Mesendoderm (in vitro differentiated cells): ENCODE data around the gene CAMSAP2.

Source experiments
- DNase-seq: peaks from one replicate; pipeline ENCODE4 v3.0.0; 2013
- H2AK5ac ChIP-seq: 2 replicates; pipeline ENCODE4 v1.6.1; 2013; ENCODE audit warnings: low read length, inconsistent platforms
- H2BK120ac ChIP-seq: 2 replicates; pipeline ENCODE4 v1.6.1; 2013; ENCODE audit warnings: low read depth, mild to moderate bottlenecking, low read length, moderate library complexity, mixed read lengths
- H2BK15ac ChIP-seq: replicated peaks from 2 replicates; pipeline ENCODE4 v1.6.1; 2013; ENCODE audit warnings: low read depth, mild to moderate bottlenecking, moderate library complexity
- H2BK5ac ChIP-seq: 2 replicates; pipeline ENCODE4 v1.6.1; 2013; ENCODE audit warnings: low read length, inconsistent platforms
- H3K18ac ChIP-seq: 2 replicates; pipeline ENCODE4 v1.6.1; 2013; ENCODE audit warnings: mild to moderate bottlenecking, low read length, mixed read lengths
- H3K23ac ChIP-seq: one replicate; pipeline ENCODE4 v1.6.1; 2013; ENCODE audit warnings: low read length
- H3K27ac ChIP-seq: 2 replicates; pipeline ENCODE4 v1.5.1; 2013; ENCODE audit warnings: low read depth, mild to moderate bottlenecking, inconsistent platforms, low read length, moderate library complexity
- H3K27me3 ChIP-seq: 2 replicates; pipeline ENCODE4 v1.6.1; 2013; ENCODE audit warnings: low read length, control low read depth, mild to moderate bottlenecking, inconsistent platforms; ENCODE audit not compliant: insufficient read depth, poor library complexity
- H3K36me3 ChIP-seq: 2 replicates; pipeline ENCODE4 v1.6.1; 2013; ENCODE audit warnings: low read length, inconsistent platforms; ENCODE audit not compliant: control insufficient read depth, insufficient read depth
- H3K4ac ChIP-seq: one replicate; pipeline ENCODE4 v1.6.1; 2013; ENCODE audit warnings: low read depth, mild to moderate bottlenecking, low read length, moderate library complexity
- H3K4me1 ChIP-seq: 2 replicates; pipeline ENCODE4 v1.6.1; 2013; ENCODE audit warnings: low read depth, low read length, inconsistent platforms; ENCODE audit not compliant: control insufficient read depth
- H3K4me2 ChIP-seq: 2 replicates; pipeline ENCODE4 v1.6.1; 2013; ENCODE audit warnings: low read length
- H3K4me3 ChIP-seq: 2 replicates; pipeline ENCODE4 v1.5.1; 2013; ENCODE audit warnings: mild to moderate bottlenecking, low read length
- H3K56ac ChIP-seq: one replicate; pipeline ENCODE4 v1.6.1; 2013; ENCODE audit warnings: low read length
- H3K79me1 ChIP-seq: 2 replicates; pipeline ENCODE4 v1.6.1; 2013; ENCODE audit warnings: low read length, inconsistent platforms
- H3K79me2 ChIP-seq: 2 replicates; pipeline ENCODE4 v1.6.1; 2013; ENCODE audit warnings: mild to moderate bottlenecking, low read length; ENCODE audit not compliant: control insufficient read depth, insufficient read depth
- H3K9ac ChIP-seq: 2 replicates; pipeline ENCODE4 v1.6.1; 2013; ENCODE audit warnings: low read length, inconsistent platforms
- H4K5ac ChIP-seq: one replicate; pipeline ENCODE4 v1.6.1; 2013; ENCODE audit warnings: low read length
- H4K8ac ChIP-seq: one replicate; pipeline ENCODE4 v1.6.1; 2013; ENCODE audit warnings: low read depth, mild to moderate bottlenecking, control low read depth, low read length, moderate library complexity
- WGBS: extraction: QIAGEN DNeasy Blood & Tissue Kit; methylation state at CpG from one replicate; pipeline ENCODE4 v1.1.7; 2013; ENCODE audit warnings: low lambda C conversion rate, missing lambda C conversion rate; ENCODE audit not compliant: insufficient coverage; ENCODE audit errors: extremely low coverage; 5-methylcytosine and 5-hydroxymethylcytosine counted together

Gene CAMSAP2

GRCh38 chr1:200889571-200889970 lies 150.9 kb downstream of the CAMSAP2 start:
- Histone ChIP-seq H2BK5ac (no peak overlapping the region), H3K4me3 (no peak overlapping the region), H3K79me2 (peaks cover 26% of the 10 kb centered on the region), H3K79me1 (peaks cover 5% of the 10 kb centered on the region), H3K56ac (no peak overlapping the region), H3K18ac (no peak overlapping the region), H2BK15ac (no peak overlapping the region), H3K4me2 (no peak overlapping the region), H3K23ac (no peak overlapping the region), H3K9ac (no peak overlapping the region), H3K36me3 (no peaks in the 10 kb centered on the region), H2AK5ac (no peak overlapping the region), H3K27ac (no peak overlapping the region), H3K27me3 (no peaks in the 10 kb centered on the region), H3K4ac (no peak overlapping the region), H2BK120ac (no peak overlapping the region), H3K4me1 (peaks cover 14% of the 10 kb centered on the region), H4K8ac (no peak overlapping the region), H4K5ac (no peak overlapping the region)
- DNase-seq = no peak
- WGBS = no CpG with 5 or more reads among the region's 2 CpGs

GRCh38 chr1:200890027-200890426 lies 151.3 kb downstream of the CAMSAP2 start:
- no peak overlapping the region for H3K4me2 ChIP-seq
- no peak overlapping the region for H2BK5ac ChIP-seq
- no peak overlapping the region for H2BK120ac ChIP-seq
- peaks cover 7% of the 10 kb centered on the region for H3K79me1 ChIP-seq
- H3K27me3 ChIP-seq = no peaks in the 10 kb centered on the region
- H3K4ac ChIP-seq = no peak overlapping the region
- no peak overlapping the region for H3K23ac ChIP-seq
- no peak overlapping the region for H3K18ac ChIP-seq
- H3K4me3 ChIP-seq = no peak overlapping the region
- no peak overlapping the region for H4K8ac ChIP-seq
- no peak overlapping the region for H4K5ac ChIP-seq
- no peak overlapping the region for H2AK5ac ChIP-seq
- H2BK15ac ChIP-seq = no peak overlapping the region
- H3K79me2 ChIP-seq = peaks cover 30% of the 10 kb centered on the region
- H3K56ac ChIP-seq = no peak overlapping the region
- peaks cover 16% of the 10 kb centered on the region for H3K4me1 ChIP-seq
- no CpG with 5 or more reads among the region's 15 CpGs for WGBS
- H3K9ac ChIP-seq = no peak overlapping the region
- H3K27ac ChIP-seq = no peak overlapping the region
- DNase-seq = no peak
- no peaks in the 10 kb centered on the region for H3K36me3 ChIP-seq

- DNase-seq = peak; percentile 97
- Histone ChIP-seq H3K79me1 (peaks cover 14% of the 10 kb centered on the region), H2BK120ac (peak overlapping the region; percentile 98), H3K4me2 (peak overlapping the region; percentile 78), H3K4me1 (peaks cover 23% of the 10 kb centered on the region), H3K27me3 (no peaks in the 10 kb centered on the region), H3K9ac (peak overlapping the region; percentile 98), H3K79me2 (peaks cover 41% of the 10 kb centered on the region), H2BK5ac (peak overlapping the region; percentile 96), H2AK5ac (peak overlapping the region; percentile 22), H4K8ac (peak overlapping the region; percentile 7), H3K27ac (peak overlapping the region; percentile 97), H4K5ac (no peak overlapping the region), H2BK15ac (no peak overlapping the region), H3K4me3 (peak overlapping the region; percentile 60), H3K56ac (peak overlapping the region; percentile 98), H3K18ac (peak overlapping the region; percentile 84), H3K23ac (no peak overlapping the region), H3K4ac (peak overlapping the region; percentile 85), H3K36me3 (no peaks in the 10 kb centered on the region)
- WGBS = no CpG with 5 or more reads among the region's 72 CpGs
Measured at GRCh38 chr1:200890818-200891773, 152.4 kb downstream of the CAMSAP2 start.

GRCh38 chr1:200891774-200892157 lies 153.1 kb downstream of the CAMSAP2 start:
- Histone ChIP-seq H3K9ac (peak overlapping the region; percentile 98), H3K27me3 (no peaks in the 10 kb centered on the region), H3K4me2 (peak overlapping the region; percentile 78), H2BK15ac (no peak overlapping the region), H3K4me3 (peak overlapping the region; percentile 60), H2AK5ac (peak overlapping the region; percentile 22), H2BK120ac (peak overlapping the region; percentile 49), H3K4ac (peak overlapping the region; percentile 85), H3K27ac (peak overlapping the region; percentile 97), H3K4me1 (peaks cover 26% of the 10 kb centered on the region), H3K56ac (peak overlapping the region; percentile 98), H3K36me3 (no peaks in the 10 kb centered on the region), H3K23ac (no peak overlapping the region), H3K79me1 (peaks cover 17% of the 10 kb centered on the region), H4K8ac (no peak overlapping the region), H2BK5ac (peak overlapping the region; percentile 70), H4K5ac (no peak overlapping the region), H3K18ac (peak overlapping the region; percentile 84), H3K79me2 (peaks cover 47% of the 10 kb centered on the region)
- DNase-seq = peak; percentile 87
- no CpG with 5 or more reads among the region's 8 CpGs for WGBS

- DNase-seq = peak; percentile 40
- Histone ChIP-seq H3K4me1 (peaks cover 23% of the 10 kb centered on the region), H3K27ac (peak overlapping the region; percentile 97), H3K9ac (peak overlapping the region; percentile 98), H3K4me3 (peak overlapping the region; percentile 60), H3K23ac (no peak overlapping the region), H3K4me2 (peak overlapping the region; percentile 78), H3K36me3 (no peaks in the 10 kb centered on the region), H3K79me1 (peaks cover 20% of the 10 kb centered on the region), H2BK5ac (peak overlapping the region; percentile 25), H3K27me3 (no peaks in the 10 kb centered on the region), H3K79me2 (peaks cover 53% of the 10 kb centered on the region), H2AK5ac (no peak overlapping the region), H2BK120ac (no peak overlapping the region), H3K56ac (peak overlapping the region; percentile 98), H3K4ac (peak overlapping the region; percentile 5), H2BK15ac (no peak overlapping the region), H4K5ac (no peak overlapping the region), H3K18ac (no peak overlapping the region), H4K8ac (no peak overlapping the region)
- WGBS = no CpG with 5 or more reads among the region's 4 CpGs
Measured at GRCh38 chr1:200892546-200892945, 153.9 kb downstream of the CAMSAP2 start.
